HCT116 (cell line): Measurements from ENCODE around the gene AIF1L. TPM values are rescaled to one million over a fixed set of nuclear protein-coding genes. Genes with fewer than 3 reads are reported as not detected.

ENCODE experiments used
- ATAC-seq: fragments of 200-7000 bp; cut with Tn5 transposase; 2 replicates; pipeline ENCODE4 v1.9.1; 2020; ENCODE audit warnings: mild to moderate bottlenecking, moderate library complexity
- BruUV-seq: library from RNA; stranded (reverse); fragments of 400-500 nt; replicated peaks from 2 replicates; lab custom pipeline; 2021; lab: Mats Ljungman, UMichigan
- CTCF ChIA-PET: fragments of 300-600 bp; sonication (Branson Sonifier 250); formaldehyde crosslinking; loops from one replicate; lab custom pipeline; 2021; ENCODE audit warnings: antibody characterized with exemption; lab: Charles Lee
- POLR2A ChIA-PET: fragments of 300-600, 350-600 bp; sonication (Branson Sonifier 250); formaldehyde crosslinking; loops from one replicate; lab custom pipeline; 2021; ENCODE audit warnings: antibody characterized with exemption; lab: Charles Lee
- RAD21 ChIA-PET, 2 experiments: fragments of 300-600 bp; sonication (Branson Sonifier 250); formaldehyde crosslinking; loops; one replicate each; lab custom pipeline; 2023; ENCODE audit warnings: low total read pairs in 2 of 2; ENCODE audit not compliant: uncharacterized antibody in 2 of 2, unreplicated experiment in 2 of 2, low non-redundant PET in 1 of 2; lab: Charles Lee
- DNase-seq: peaks from one replicate; pipeline ENCODE4 v3.0.0-alpha.2; 2010; ENCODE audit warnings: low read depth, low spot score
- H2AFZ ChIP-seq: fragments of 200-600 bp; shearing (Covaris generic), sonication (generic); 2 replicates; pipeline ENCODE4 v1.6.1; 2017; ENCODE audit warnings: low read depth, mixed run types, mixed read lengths, antibody characterized with exemption, low read length; ENCODE audit not compliant: poor library complexity, severe bottlenecking
- H3K27ac ChIP-seq: 2 replicates; pipeline ENCODE4 v1.5.1; 2012; ENCODE audit warnings: low read depth, low read length
- H3K27me3 ChIP-seq: fragments of 200-600 bp; sonication (generic); 2 replicates; pipeline ENCODE4 v1.6.1; 2016; ENCODE audit warnings: mixed run types, low read length, mixed read lengths; ENCODE audit not compliant: insufficient read depth
- H3K36me3 ChIP-seq, 2 experiments: fragments of 200-500 bp in 1 of 2; fragments of 200-600 bp in 1 of 2; sonication (Bioruptor generic) in 1 of 2; sonication (generic) in 1 of 2; 2 replicates each; pipeline versions ENCODE4 v1.5.1 to v1.6.1; 2014 to 2016; ENCODE audit warnings: low read length in 2 of 2, inconsistent platforms in 1 of 2, mixed read lengths in 1 of 2, mixed run types in 1 of 2; ENCODE audit not compliant: insufficient read depth in 2 of 2, control insufficient read depth in 1 of 2
- H3K4me1 ChIP-seq, 2 experiments: fragments of 200-600 bp in 1 of 2; sonication (generic) in 1 of 2; 2 replicates each; pipeline versions ENCODE4 v1.5.1 to v1.6.1; 2012 to 2017; ENCODE audit warnings: low read length in 2 of 2, inconsistent platforms in 1 of 2, mild to moderate bottlenecking in 1 of 2, mixed read lengths in 1 of 2, mixed run types in 1 of 2, moderate library complexity in 1 of 2; ENCODE audit not compliant: insufficient read depth in 2 of 2, control insufficient read depth in 1 of 2
- H3K4me2 ChIP-seq: fragments of 200-600 bp; sonication (generic); 2 replicates; pipeline ENCODE4 v1.6.1; 2017; ENCODE audit warnings: mixed run types, low read length, mixed read lengths
- H3K4me3 ChIP-seq, 2 experiments: fragments of 200-600 bp in 1 of 2; sonication (generic) in 1 of 2; replicated peaks in 1 of 2; 2 replicates each; pipeline ENCODE4 v1.5.1; 2011 to 2016; ENCODE audit warnings: low read length in 2 of 2, control low read depth in 1 of 2, low read depth in 1 of 2, mild to moderate bottlenecking in 1 of 2, mixed read lengths in 1 of 2, mixed run types in 1 of 2
- H3K79me2 ChIP-seq: fragments of 200-600 bp; sonication (generic); 2 replicates; pipeline ENCODE4 v1.6.1; 2017; ENCODE audit warnings: mild to moderate bottlenecking, mixed run types, low read length, moderate library complexity, mixed read lengths; ENCODE audit not compliant: insufficient read depth
- H3K9ac ChIP-seq: fragments of 200-600 bp; sonication (generic); 2 replicates; pipeline ENCODE4 v1.6.1; 2016; ENCODE audit warnings: low read length, mixed read lengths
- H3K9me2 ChIP-seq: fragments of 200-600 bp; sonication (generic), shearing (Covaris generic); 2 replicates; pipeline ENCODE4 v1.6.1; 2017; ENCODE audit warnings: mixed run types, mild to moderate bottlenecking, moderate library complexity; ENCODE audit not compliant: insufficient read depth
- H3K9me3 ChIP-seq, 2 experiments: fragments of 200-500 bp in 1 of 2; fragments of 200-600 bp in 1 of 2; sonication (Bioruptor generic) in 1 of 2; sonication (generic) in 1 of 2; 2 replicates each; pipeline ENCODE4 v1.6.1; 2014 to 2017; ENCODE audit warnings: low read length in 2 of 2, mixed read lengths in 2 of 2, inconsistent platforms in 1 of 2, low read depth in 1 of 2, mild to moderate bottlenecking in 1 of 2, mixed run types in 1 of 2, moderate library complexity in 1 of 2; ENCODE audit not compliant: control insufficient read depth in 1 of 2, insufficient read depth in 1 of 2
- H4K20me1 ChIP-seq: fragments of 200-600 bp; sonication (generic), shearing (Covaris generic); 2 replicates; pipeline ENCODE4 v1.6.1; 2017; ENCODE audit warnings: mixed run types, mild to moderate bottlenecking, moderate library complexity; ENCODE audit not compliant: insufficient read depth
- ATF3 ChIP-seq: IDR thresholded peaks from 2 replicates; pipeline ENCODE4 v1.6.1; 2012
- CTCF ChIP-seq, 3 experiments: fragments of 200-600 bp in 1 of 3; sonication (generic) in 1 of 3; IDR thresholded peaks in 2 of 3; conservative IDR thresholded peaks in 1 of 3; 2 replicates each; pipeline ENCODE4 v1.5.1; 2012 to 2017; ENCODE audit warnings: low read depth in 2 of 3, low read length in 2 of 3, antibody characterized with exemption in 1 of 3, borderline replicate concordance in 1 of 3, control low read depth in 1 of 3, mild to moderate bottlenecking in 1 of 3, mixed read lengths in 1 of 3, mixed run types in 1 of 3, moderate library complexity in 1 of 3; ENCODE audit not compliant: insufficient read depth in 1 of 3
- ELF1 ChIP-seq: IDR thresholded peaks from 2 replicates; pipeline ENCODE4 v1.6.1; 2012; ENCODE audit warnings: low read depth, borderline replicate concordance
- EZH2 ChIP-seq: fragments of 200-600 bp; sonication (generic); IDR thresholded peaks from 2 replicates; pipeline ENCODE4 v1.6.1; 2017; ENCODE audit warnings: antibody characterized with exemption, mixed run types
- POLR2A ChIP-seq: IDR thresholded peaks from 2 replicates; pipeline ENCODE4 v1.7.0; 2011; ENCODE audit warnings: borderline replicate concordance; ENCODE audit not compliant: insufficient read depth, insufficient read length; ENCODE audit errors: extremely low read depth
- YY1 ChIP-seq: IDR thresholded peaks from 2 replicates; pipeline ENCODE4 v1.6.1; 2011; ENCODE audit warnings: low read length, low read depth, moderate library complexity, mild to moderate bottlenecking; ENCODE audit not compliant: insufficient replicate concordance; ENCODE audit errors: extremely low read depth
- intact Hi-C: fragments of 100-400 bp; cut with micrococcal nuclease; formaldehyde crosslinking; loops from 2 replicates; pipeline ENCODE4 v1.10.0; 2022
- total RNA-seq: library from RNA; stranded (reverse); gene quantifications from one replicate; pipeline ENCODE4 v1.2.1, GENCODE V29; 2021; ENCODE audit not compliant: unreplicated experiment

The AIF1L gene
- total RNA-seq, 1 experiment from 2014 or later = 34.0 TPM

GRCh38 chr9:131090025-131090787 is 6.1 kb upstream of the AIF1L start:
- Histone ChIP-seq H3K4me3 (no peak overlapping the region), H2AFZ (no peak overlapping the region), H3K4me2 (no peak overlapping the region), H3K9me2 (no peaks in the 10 kb centered on the region), H3K36me3 (no peaks in the 10 kb centered on the region), H3K27ac (no peak overlapping the region), H3K9me3 (no peaks in the 10 kb centered on the region), H3K9ac (no peak overlapping the region), H3K4me1 (peaks cover 0 to 6% of the 10 kb centered on the region in 2 experiments; a peak in 1 of 4 replicates), H4K20me1 (no peaks in the 10 kb centered on the region), H3K27me3 (no peaks in the 10 kb centered on the region), H3K79me2 (no peaks in the 10 kb centered on the region)
- ATAC-seq (no peak), DNase-seq (no peak)
- ChIA-PET CTCF (no interaction called here), RAD21 (no interaction called here), POLR2A (no interaction called here)
- BruUV-seq = no TSS peak
- intact Hi-C loops = no loop called here
- TF ChIP-seq POLR2A (no peak), EZH2 (no peak), ATF3 (no peak), YY1 (no peak), ELF1 (no peak), CTCF (IDR thresholded peaks at IDR 0.05 in 2 of 3, conservative IDR thresholded peaks at IDR 0.05 in 1 of 3; ENCODE audit: borderline replicate concordance in 1 of 3, insufficient read depth in 1 of 3, low read depth in 2 of 3, low read length in 2 of 3) (no peak)
